T-helper 1 cell treated with Interleukin-12 subunit alpha and Interleukin-12 subunit beta and Interleukin-4 antibody, amounts not matched to agents 30 ng/mL and 1 ng/mL, for 36 hours (primary cell): ENCODE data around the gene HRC. TPM values are rescaled to one million over a fixed set of nuclear protein-coding genes. Genes with fewer than 3 reads are reported as not detected.

Source experiments
- intact Hi-C: fragments of 100-400 bp; cut with micrococcal nuclease; formaldehyde crosslinking; loops from one replicate; pipeline ENCODE4 v1.15.1; 2024
- total RNA-seq: library from RNA; stranded (reverse); gene quantifications from 2 replicates; pipeline ENCODE4 v1.2.3, GENCODE V29; 2022

The HRC gene
- total RNA-seq, 1 donor from 2014 or later, result not detected

DNA sequence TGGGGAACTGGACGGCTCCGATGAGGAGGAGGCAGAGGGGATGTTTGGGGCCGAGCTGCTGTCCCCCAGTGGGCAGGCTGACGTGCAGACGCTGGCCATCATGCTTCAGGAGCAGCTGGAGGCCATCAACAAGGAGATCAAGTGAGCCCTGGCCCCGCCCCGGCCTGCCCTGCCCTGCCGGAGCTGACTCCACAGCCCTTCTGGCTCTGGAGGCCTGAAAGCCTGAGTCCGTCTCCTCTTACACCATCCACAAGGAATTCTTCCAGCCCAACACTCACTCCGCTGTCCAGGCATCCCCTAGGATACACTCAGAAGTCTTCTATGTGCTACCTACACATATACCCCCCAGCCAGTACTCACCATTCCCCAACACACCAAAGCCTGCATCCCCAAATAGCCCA is 18.4 kb downstream of the HRC start:
- intact Hi-C loops, result no loop called here

GRCh38 chr19:49135686-49136085 is 19.5 kb downstream of the HRC start:
- intact Hi-C loops, result no loop called here

GRCh38 chr19:49133621-49134454 is 21.4 kb downstream of the HRC start:
- intact Hi-C loops, result no loop called here

- intact Hi-C loops, result no loop called here
These were observed 22.1 kb downstream of the HRC start for GRCh38 chr19:49132974-49133609.

GRCh38 chr19:49130325-49130724 is 24.9 kb downstream of the HRC start:
- intact Hi-C loops, result no loop called here

DNA sequence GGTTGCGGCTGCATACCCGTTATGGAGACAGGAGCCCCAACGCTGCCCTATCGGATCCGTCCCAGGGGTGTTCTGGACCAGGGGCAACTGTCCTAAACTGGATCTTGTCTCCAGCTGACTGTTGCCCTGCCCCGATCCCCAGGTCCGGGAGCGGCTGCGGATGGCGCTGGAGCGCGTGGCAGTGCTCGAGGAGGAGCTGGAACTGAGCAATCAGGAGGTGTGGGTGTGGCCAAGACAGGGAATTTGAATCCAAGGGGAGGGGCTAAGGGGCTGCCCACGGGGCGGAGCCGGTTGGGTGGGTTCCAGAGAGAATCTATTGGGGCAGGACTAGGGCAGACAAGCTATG is 26.0 kb downstream of the HRC start:
- intact Hi-C loops, result loop anchor here (5.0 to 10.0 kb wide), 3 partner anchors 323 to 1524 kb away; partner anchors contain the start of genes ALDH16A1, BICRA, IZUMO1 and PIH1D1

GRCh38 chr19:49128545-49129237 is 26.5 kb downstream of the HRC start:
- intact Hi-C loops, result loop anchor here (1.0 to 10.0 kb wide), 11 partner anchors 9 to 1524 kb away; partner anchors contain the start of genes ALDH16A1, BCL2L12, BICRA and C19orf73

GRCh38 chr19:49127674-49128544 is 27.3 kb downstream of the HRC start:
- intact Hi-C loops, result loop anchor here (1.0 to 10.0 kb wide), 11 partner anchors 9 to 1523 kb away; partner anchors contain the start of genes ALDH16A1, BCL2L12, BICRA and C19orf73

DNA sequence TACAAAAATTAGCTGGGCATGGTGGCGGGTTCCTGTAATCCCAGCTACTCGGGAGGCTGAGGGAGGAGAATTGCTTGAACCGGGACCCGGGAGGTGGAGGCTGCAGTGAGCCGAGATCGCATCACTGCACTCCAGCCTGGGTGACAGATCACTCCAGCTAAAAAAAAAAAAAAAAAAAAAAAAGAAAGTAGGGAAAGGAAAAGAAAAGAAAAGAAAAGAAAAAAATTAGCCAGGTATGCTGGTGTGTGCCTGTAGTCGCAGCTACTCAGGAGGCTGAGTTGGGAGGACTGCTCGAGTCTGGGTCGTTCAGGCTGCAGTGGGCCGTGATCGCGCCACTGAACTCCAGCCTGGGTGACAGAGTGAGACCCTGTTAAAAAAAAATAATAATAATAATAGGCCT is 28.0 kb downstream of the HRC start:
- intact Hi-C loops, result loop anchor here (5.0 to 10.0 kb wide), 3 partner anchors 325 to 1522 kb away; partner anchors contain the start of genes ALDH16A1, BICRA, IZUMO1 and PIH1D1

GRCh38 chr19:49126575-49126974 is 28.6 kb downstream of the HRC start:
- intact Hi-C loops, result loop anchor here (5.0 to 10.0 kb wide), 3 partner anchors 326 to 1522 kb away; partner anchors contain the start of genes ALDH16A1, BICRA, IZUMO1 and PIH1D1

DNA sequence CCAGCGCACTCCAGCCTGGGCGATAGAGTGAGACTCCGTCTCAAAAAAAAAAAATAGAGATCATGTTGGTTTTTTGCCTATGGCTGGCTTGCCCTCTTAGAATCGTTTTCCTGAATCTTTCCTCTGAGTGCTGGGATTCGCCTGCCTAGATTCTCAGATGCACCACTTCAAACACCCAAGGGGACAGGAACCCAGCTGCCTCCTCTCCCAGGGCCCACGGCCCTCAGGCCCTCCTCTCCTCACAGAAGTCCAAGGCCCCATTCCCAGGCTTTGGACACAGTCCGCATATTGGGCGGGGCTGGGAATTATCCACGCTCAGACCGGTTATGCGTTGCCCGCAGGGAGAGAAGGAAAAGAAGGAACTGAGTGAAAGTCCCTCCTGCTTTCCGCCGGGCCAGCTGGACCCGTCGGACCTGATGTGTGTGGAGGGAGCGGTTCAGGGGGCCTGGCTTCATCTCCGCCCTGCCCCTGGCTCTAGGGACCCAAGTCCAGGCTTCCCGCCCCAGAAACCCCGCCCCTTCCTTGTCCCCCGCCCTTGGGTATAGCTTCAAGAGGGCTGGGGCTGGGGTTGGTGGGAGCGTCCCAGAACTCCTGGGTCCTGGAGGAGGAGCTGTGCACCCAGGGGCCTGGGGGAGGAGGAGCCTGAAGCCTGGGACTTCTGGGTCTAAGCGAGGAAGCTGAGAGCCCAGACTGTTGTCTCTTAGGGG is 30.0 kb downstream of the HRC start:
- intact Hi-C loops, result loop anchor here (5.0 to 10.0 kb wide), 3 partner anchors 327 to 1520 kb away; partner anchors contain the start of genes ALDH16A1, BICRA, IZUMO1 and PIH1D1

DNA sequence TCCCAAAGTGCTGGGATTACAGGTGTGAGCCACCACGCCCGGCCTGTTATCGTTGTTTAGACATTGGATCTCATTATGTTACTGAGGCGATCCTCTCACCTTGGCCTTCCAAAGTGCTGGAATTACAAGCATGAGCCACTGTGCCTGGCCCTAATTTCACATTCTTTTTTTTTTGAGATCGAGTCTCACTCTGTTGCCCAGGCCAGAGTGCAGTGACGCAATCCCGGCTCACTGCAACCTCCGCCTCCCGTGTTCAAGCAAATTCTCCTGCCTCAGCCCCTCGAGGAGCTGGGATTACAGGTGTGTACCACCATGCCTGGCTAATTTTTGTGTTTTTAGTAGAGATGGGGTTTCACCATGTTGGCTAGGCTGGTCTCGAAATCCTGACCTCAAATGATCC is 31.9 kb downstream of the HRC start:
- intact Hi-C loops, result loop anchor here (10.0 kb wide), 1 partner anchor 1518 kb away; the partner anchor contains the start of gene BICRA

GRCh38 chr19:49121841-49122240 is 33.4 kb downstream of the HRC start:
- intact Hi-C loops, result loop anchor here (10.0 kb wide), 1 partner anchor 1517 kb away; the partner anchor contains the start of gene BICRA

DNA sequence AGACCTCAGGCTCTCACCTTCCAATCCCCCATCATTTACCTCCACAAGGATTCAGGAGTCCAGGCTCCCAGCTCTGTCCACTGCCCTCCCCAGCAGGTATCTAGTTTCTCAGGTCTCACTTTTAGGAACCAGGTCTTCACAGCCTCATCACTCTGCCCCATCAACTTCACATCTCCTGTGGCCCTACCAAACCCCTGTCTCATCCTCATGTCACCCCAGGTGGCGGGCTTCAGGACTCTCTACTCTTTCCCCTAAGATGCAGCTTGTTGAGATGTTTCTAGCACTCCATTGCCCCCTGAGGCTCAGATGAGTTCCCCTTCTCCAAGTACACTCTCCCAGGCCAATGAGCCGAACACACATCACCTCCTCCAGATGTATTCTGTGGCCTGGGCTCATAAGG is 34.3 kb downstream of the HRC start:
- intact Hi-C loops, result loop anchor here (10.0 kb wide), 1 partner anchor 1516 kb away; the partner anchor contains the start of gene BICRA

DNA sequence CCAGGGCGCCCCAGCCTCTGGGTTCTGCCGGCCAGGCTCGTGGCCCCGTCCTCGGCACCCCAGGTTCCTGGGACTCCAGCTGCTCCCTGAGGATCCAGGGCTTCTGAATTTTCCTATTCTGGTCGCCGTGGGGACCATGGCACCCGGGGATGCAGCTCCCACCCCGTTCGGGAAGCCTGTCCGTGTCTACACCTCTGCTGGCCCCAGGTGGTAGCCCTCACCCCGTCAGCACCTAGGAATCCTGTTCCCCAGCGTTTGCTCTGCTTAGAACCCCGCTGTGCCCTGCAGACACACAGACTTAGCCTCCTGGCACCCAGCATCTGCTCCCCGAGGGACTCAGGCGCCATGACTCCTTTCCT is 34.9 kb downstream of the HRC start:
- intact Hi-C loops, result loop anchor here (10.0 kb wide), 1 partner anchor 1516 kb away; the partner anchor contains the start of gene BICRA

- intact Hi-C loops, result loop anchor here (1.0 to 10.0 kb wide), 11 partner anchors 9 to 1845 kb away; partner anchors contain the start of genes AP2A1, BICRA, DBP and GYS1
These were observed 35.5 kb downstream of the HRC start, which contains the start of gene PPFIA3 for GRCh38 chr19:49119411-49120324. PPFIA3 (plus strand) TSS chr19:49119544; CDS start chr19:49127874, 8,330 bp downstream.

GRCh38 chr19:49118565-49119410 is 36.4 kb downstream of the HRC start, which contains the start of gene C19orf73:
C19orf73 (minus strand) TSS chr19:49119143; CDS start chr19:49119022, 121 bp downstream.
- intact Hi-C loops, result loop anchor here (1.0 to 10.0 kb wide), 10 partner anchors 10 to 1844 kb away; partner anchors contain the start of genes AP2A1, DBP, GYS1 and INAFM1
